Activated T-helper 1 cell treated with anti-CD3 and anti-CD28 coated beads, Interleukin-2, amount 50 U/mL, for 16 hours (primary cell): ENCODE data around the gene SIRT2.
A peak's percentile ranks its signal among the peaks of the same experiment; 100 is the strongest.

Source experiments
- DNase-seq, 2 donors: peaks; one replicate each; pipeline ENCODE4 v3.0.0-alpha.2; 2020; ENCODE audit warnings: low read depth in 1 of 2, low spot score in 1 of 2

The SIRT2 gene

GRCh38 chr19:38845374-38846024 is 53.9 kb downstream of the SIRT2 start:
- DNase-seq: no peak

GRCh38 chr19:38844093-38844686 is 55.2 kb downstream of the SIRT2 start:
- DNase-seq: no peak

GRCh38 chr19:38843175-38843758 is 56.2 kb downstream of the SIRT2 start:
- DNase-seq: no peak

- peak; percentile 24 to 43 for DNase-seq
Observed at GRCh38 chr19:38842439-38843174, 56.8 kb downstream of the SIRT2 start.

GRCh38 chr19:38841787-38842438 is 57.5 kb downstream of the SIRT2 start:
- peak in 1 of 2 donors; percentile 26 for DNase-seq

- no peak for DNase-seq
Observed at GRCh38 chr19:38841180-38841766, 58.1 kb downstream of the SIRT2 start.

- DNase-seq: no peak
Observed at GRCh38 chr19:38840583-38840968, 58.8 kb downstream of the SIRT2 start.

GRCh38 chr19:38839816-38840582 is 59.4 kb downstream of the SIRT2 start:
- DNase-seq: no peak

- DNase-seq: no peak
Observed at GRCh38 chr19:38838986-38839761, 60.2 kb downstream of the SIRT2 start.

GRCh38 chr19:38838208-38838985 is 61.0 kb downstream of the SIRT2 start:
- peak in 1 of 2 donors; percentile 32 for DNase-seq

- no peak for DNase-seq
Observed at GRCh38 chr19:38837656-38838121, 61.7 kb downstream of the SIRT2 start.

- DNase-seq: no peak
Observed at GRCh38 chr19:38836983-38837626, 62.3 kb downstream of the SIRT2 start.

GRCh38 chr19:38836159-38836982 is 63.0 kb downstream of the SIRT2 start:
- DNase-seq: no peak

- DNase-seq: no peak
Observed at GRCh38 chr19:38834590-38834989, 64.8 kb downstream of the SIRT2 start.

- no peak for DNase-seq
Observed at GRCh38 chr19:38834104-38834490, 65.3 kb downstream of the SIRT2 start.

GRCh38 chr19:38833092-38833425 is 66.4 kb downstream of the SIRT2 start:
- no peak for DNase-seq

- no peak for DNase-seq
Observed at GRCh38 chr19:38831142-38831605, 68.2 kb downstream of the SIRT2 start.
